HG02884 (cell line): ENCODE results near the gene MAGI2.

ENCODE experiments used
- ATAC-seq: cut with Tn5 transposase; IDR thresholded peaks from one replicate; pipeline ENCODE4 v1.9.1; 2021; ENCODE audit warnings: mild to moderate bottlenecking, moderate library complexity; ENCODE audit not compliant: unreplicated experiment

The MAGI2 gene

DNA sequence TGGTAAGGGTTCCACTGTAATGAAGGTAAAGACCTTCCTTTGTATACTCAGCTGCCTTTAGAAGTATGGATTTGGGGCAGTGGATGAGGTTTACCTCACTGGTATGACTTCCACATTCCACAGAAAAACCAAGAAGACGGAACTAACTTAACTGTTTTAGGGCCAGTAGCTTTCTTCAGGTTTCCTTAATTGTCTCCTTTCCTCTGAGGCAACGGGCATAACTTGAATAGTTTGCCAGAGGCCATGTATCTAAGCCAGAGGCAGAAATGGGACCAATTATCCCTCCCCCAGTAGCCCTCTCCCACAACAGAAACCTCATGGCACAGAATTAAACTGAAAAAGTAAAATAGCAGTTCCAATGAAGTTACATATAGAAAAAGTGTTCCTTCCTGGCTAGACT lies 1373.2 kb downstream of the MAGI2 start:
- no peak for ATAC-seq

DNA sequence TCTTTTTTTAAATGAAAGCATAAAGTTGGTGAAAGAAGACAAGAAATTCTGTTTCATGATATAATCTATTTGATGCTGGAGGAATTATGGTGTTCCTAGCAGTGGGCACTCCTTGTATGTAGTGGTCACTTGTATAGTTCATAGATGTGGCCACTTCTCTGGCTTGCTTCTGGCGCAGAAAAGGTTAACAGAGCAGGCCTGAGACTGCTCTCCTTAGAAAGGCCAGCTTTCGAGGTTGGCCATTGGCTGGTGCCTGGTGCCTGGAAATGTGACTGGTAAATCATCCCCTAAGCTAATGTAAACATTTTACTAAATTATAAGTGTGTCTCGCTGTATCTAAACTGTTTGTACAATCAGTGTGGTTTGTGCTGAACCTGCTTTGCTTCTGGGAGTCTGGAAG lies 1378.8 kb downstream of the MAGI2 start:
- ATAC-seq = no peak

DNA sequence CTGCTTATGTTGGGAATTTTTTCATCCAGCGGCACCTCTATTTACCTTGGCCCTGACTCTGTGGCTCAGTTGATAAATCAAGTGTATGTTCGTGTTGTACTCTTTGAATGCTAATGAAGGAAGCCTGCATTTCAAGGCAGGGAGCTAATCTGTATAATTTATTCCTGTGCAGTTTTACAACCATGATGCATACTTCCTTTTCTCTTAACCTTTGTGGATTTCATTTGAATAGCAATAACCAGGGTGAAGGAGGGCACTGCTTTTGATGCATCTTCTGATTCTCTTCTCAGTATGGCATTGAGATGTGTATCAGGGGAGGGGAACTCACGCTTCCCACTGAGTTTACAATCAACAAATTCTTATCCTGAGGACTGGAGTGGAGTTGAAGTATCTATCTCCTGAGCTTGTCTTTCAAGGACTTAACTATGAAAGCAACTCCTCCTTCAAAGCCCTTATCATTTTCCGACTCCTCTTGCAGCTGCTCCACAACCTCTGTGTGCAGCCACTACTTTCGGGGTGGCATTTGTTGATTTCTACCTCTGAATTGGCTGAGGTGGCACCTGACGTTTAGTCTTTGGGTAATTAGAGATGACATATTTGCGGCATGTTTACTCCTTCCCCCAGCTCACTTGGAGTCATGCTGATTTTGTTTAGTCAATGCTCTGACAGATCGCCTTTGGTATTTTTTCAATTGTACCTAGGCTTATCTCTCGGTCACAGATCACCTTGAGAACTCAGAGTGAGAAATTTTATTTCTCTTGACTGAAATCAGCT lies 1379.7 kb downstream of the MAGI2 start:
- no peak for ATAC-seq

DNA sequence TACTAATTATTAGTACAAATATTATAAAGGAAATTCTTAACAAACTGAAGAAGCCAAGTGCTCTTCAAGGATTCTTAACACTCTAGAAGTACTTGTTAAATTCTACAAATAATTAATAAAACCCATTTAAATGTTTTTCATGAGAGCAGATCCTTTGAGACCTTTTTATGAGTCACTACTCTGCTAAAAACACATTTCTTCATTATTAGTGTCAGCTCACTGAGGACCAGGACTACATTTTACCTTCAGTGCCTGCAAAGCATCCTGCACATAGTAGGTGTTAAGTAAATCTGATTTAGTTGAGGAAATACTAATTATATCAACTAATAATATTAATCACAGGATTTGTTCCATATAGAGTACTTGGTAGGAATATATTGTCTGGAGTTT lies 1381.3 kb downstream of the MAGI2 start:
- ATAC-seq = no peak

DNA sequence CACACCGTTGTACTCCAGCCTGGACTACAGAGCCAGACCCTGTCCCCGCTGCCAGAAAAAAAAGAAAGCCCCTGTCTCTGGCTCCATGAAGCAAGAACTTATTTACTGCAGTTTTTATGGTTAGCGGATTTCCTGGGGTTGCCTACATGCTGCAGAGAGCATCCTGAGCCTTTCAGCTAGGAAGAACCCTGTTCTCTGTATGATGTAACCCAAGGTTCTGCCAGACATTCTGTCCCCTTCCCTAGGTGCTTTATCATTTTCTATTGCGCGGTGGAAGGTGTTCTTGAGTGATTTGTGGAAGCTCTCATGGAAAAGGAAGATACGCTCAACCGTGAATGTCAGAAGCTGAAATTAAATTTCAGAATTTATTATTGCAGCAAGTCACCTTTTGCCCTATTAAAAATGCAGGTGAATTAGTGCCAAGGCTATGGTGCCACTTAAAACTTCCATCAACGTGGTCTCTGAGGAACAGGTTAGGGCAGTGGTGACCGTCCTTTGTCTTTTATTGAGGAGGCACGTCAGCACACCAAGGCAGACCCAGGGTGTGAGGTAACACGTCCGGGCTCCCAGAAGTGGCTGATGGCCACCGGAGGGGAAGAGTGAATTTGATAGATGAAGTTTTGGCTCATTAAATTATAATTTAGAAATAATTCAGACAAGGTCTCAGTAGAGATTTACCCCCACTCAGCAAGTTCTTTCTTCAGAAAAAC lies 1381.8 kb downstream of the MAGI2 start:
- no peak for ATAC-seq

DNA sequence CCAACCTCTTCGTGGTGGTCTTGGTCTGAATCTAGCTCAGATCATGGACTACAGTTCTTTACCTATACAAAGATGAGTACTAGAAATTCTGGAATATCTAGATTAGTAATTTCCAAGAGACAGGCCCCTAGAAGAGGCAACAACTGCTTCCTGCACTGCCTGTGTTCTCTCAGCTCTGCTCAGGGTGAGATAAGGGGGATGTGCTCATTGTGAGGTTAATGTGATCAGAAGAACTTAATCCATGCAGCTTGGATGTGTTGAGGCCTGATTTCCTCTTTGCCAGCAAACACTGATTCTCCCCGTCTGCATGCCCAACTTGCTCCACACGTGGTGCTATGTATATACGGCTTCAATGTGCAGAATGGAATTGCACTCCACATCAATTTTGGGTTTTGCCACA lies 1386.9 kb downstream of the MAGI2 start:
- no peak for ATAC-seq

DNA sequence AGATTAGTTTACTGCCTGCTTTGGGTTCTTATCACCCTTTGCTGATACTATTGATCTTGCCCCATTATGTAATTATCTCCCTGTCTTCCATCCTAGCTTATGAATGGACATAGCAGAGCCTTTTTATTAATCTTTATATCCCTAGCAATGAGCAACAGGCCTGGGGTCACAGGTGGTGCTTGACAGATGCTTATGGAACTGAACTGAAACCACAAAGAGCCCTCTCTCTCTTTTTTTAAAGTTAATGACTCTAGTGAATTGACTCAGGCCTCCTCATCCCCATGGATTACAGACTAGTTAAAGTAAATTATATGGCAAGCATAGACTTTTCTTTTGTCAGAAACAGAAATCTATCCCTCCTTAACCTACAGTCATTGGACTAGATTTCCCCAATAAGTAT lies 1389.7 kb downstream of the MAGI2 start:
- ATAC-seq = no peak

DNA sequence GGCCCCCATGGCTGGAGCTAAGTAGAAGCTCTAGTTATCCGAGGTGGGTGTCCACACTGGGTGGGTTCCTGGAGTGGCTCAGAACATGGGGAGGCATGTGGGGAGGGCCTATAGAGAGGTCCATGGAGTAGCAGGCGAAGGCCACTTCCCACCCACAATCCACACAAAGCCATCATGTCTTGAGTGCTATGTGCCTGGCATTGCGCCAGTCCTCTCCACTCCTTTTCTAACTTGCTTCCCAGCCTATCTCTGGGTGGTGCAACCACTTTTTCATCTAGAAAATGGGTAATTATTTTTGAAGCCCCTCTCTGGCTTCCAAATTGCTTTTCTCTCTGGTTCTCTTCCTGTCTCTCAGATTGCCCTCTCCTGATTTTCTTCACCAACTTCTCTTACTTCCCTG lies 1391.3 kb downstream of the MAGI2 start:
- no peak for ATAC-seq

DNA sequence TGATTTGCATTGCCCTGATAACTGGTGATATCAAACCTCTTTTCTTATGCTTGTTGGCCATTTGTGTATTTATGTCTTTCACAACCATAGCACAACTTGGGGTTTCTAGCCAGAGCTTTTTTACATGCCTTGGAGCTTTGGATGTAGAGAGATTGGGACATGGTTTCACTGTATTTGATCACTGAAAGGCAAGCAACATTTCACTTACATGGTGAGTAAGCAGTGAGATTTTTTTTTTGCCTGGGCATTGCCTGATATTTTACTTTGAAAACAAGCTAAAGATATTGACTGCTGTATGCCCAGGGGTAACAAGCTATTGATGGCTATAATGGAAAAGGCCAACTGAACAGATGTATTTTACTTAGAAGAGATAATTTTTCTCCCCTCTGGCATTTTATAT lies 1395.9 kb downstream of the MAGI2 start:
- ATAC-seq = no peak

DNA sequence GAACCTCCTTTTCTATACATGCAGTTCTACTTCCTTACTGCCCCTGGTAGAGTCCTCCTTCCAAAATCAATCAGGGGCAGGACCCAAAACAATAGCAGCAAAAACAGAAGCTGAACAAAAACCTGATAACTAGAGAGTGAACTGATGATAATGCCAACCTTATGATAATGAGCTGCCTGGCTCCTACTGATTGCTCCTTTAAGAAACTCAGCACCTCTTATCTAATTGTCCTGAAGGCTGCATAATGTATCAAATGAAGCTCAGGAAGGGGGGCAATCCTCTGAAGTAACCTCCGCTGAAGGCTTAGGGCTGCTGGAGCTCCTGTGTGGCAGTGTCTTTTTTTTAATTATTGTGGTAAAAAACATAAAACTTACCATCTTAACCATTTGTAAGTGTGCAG lies 1397.9 kb downstream of the MAGI2 start:
- no peak for ATAC-seq

DNA sequence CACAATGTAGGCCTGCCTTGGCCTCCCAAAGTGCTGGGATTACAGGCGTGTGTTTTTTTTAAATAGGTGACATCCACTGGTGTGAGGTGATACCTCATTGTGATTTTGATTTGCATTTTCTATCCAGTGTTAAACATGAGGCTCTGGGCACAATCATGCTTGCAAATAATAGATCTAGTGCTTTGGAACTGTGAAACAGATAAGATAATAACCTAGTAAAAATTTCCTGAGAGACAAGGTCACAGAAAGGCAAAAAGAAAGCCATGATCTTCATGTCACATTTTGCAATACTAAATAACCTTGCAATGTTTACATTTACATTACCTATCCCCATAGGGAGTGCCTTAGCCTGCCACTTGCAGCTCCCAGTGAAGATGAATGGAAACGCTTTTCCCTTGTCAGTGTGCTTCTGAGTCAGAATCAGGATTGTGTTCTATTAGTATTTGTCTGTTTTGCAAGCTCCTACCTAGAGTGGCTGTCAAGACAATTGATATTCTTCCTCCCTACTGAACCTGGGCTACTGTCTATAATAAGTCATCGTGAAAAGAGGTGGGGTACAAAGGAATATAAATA lies 1398.4 kb downstream of the MAGI2 start:
- ATAC-seq = no peak

DNA sequence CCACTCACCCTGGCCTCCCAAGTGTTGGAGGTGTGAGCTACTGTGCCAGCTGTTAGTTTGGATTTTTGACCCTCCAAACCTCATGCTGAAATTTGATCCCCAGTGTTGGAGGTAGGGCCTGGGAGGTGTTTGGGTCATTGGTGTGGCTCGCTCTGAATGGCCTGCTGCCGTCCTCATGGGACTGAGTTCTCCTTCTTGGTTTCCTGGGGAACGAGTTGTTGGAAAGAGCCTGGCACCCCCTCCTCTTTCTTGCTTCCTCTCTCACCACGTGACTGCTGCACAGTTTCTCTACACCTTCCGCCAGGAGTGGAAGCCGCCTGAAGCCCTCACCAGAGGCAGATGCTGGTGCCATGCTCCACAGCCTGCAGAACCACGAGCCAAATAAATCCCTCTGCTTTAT lies 1401.4 kb downstream of the MAGI2 start:
- no peak for ATAC-seq

DNA sequence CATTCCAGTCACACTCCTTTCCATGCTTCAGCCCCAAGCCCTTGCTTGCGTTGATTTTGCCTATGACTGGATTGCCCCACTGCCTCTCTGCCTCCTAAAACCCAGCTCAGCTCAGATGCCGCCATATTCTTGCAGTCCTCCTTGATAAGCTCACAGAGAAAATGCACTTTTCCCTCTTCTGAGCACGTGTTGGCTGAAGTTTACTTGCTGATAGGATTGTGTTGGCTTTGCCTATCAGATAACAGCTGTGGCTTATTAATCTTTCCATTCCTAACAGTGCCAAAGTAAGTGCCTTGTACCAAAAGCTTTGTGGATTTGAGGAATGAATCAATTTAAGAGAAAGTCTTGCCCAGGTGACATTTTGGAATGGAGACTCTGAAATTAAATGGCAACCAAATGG lies 1405.7 kb downstream of the MAGI2 start:
- ATAC-seq = no peak

DNA sequence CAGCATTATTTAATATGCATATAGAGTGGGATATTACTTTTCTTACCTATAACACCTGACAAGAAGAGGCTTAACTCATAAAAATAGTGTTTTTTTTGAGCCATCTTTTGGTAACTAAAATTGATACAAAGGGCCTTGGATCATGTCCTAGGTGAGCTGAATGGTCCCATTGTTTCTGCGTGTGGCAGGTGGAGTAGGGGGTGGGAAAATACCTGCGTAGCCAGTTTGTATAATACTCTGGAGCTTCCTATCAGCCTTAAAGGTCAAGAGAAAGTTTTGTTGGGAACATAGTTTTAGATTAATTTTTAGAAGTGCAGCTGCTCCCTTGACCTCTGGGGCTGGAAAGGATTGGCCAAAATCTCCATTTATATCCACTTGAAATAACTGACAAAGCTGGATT lies 1410.3 kb downstream of the MAGI2 start:
- ATAC-seq = no peak

DNA sequence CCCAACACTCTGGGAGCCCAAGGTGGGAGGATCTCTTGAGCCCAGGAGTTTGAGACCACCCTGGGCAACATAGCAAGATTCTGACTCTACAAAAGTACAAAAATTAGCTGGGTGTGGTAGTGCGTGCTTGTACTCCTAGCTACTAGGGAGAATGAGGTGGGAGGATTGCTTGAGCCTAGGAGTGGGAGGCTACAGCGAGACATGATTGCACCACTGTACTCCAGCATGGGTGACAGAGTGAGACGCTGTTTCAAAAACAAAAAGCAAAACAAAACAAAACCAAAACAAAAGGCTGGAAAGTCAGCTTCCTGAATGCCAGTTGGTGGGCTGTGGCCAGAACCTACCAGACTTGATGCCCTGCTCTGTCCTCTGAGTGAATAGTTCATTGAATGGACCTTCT lies 1412.0 kb downstream of the MAGI2 start:
- ATAC-seq = no peak

DNA sequence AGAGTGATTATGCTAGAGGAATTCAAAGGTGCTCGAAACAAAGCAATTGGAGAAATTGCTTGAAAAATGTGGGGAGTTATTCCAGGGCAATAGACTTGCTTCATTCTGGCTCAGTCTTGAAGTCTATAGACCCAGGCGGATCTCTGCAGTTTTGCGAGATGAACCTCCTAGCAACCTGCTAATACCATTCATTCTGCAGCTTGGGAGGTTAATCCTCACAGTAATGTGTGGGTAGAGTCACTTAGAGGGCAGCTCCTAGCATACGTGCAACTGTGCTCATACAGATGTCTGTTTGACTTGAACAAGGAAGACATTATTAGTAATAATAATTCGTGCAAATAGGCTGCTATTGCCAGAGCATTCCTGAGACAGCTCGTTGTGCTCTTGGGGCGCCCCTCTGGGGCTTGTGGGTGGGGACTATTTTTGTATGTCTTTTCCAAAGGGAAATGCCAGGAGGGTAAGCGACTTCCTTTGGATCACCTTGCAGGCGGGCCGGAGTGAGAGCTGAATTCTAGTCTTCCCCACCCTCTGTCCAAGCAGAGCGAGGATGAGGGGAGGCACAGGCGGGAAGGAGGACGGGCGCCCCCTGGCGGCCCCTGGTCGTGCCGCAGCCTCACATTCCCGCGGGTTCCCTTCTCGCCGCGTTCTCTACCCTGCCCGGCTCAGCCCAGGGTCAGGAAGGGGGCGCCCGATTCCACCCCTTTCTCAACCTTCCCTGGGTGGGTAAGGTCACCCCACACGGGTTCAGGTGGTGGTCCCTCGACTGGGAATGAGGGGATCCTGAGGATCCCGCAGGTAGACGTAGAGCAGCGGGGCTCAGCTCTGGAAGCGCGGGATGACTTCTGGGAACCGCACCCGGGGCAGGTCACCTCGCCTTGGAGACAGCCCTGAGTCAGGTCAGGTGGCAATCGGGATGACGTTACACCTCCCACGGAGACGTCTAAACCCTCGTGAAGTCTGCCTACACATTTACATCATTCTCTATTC lies 1413.4 kb downstream of the MAGI2 start:
- ATAC-seq = peak; percentile 92

DNA sequence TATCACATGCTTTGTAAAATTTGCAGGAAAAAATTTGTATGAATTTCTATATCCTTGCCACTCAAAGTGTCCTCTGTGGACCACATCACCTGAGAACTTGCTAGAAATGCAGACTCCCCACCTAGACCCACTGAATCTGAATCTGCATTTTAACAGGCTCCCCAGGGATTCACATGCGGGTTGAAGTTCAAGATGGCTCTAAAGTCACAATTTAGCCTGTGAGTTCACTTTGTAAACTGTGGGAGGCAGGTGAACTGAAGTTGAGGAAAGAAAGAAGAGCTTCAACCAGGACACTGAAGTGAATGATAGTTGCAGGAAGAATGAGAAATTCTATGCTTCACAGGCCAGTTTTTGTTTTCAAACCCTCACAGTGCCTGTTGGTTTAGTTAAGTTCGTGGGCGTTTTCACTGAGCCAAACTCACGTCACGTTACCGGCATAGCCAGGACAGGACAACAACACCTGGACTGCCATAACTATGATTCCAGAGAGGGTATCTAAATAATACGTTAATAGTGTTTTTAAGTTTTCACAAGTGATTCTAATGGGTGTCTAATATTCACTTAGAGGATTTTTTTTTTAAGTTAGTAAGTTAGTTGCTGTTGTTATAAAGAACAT lies 1414.9 kb downstream of the MAGI2 start:
- no peak for ATAC-seq

DNA sequence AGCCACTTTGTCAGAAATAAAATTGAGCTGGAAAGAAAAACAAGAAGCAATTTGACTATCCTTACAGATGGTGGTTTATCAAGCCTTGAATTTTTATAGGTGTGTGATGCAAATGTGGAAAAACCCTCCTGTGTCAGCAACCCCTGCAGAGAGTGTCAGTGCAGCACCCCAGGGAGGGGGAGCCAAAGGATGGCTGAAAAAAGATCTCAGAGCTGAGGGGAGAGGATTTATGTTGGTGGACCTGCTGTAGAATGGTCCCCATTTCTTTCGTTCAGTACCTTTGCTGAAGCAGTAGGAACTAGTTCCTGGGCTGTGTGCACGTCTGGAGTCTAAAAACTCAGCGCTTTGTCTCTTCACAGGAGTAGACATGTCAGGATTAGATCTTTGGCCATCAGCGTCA lies 1415.9 kb downstream of the MAGI2 start:
- ATAC-seq = no peak

DNA sequence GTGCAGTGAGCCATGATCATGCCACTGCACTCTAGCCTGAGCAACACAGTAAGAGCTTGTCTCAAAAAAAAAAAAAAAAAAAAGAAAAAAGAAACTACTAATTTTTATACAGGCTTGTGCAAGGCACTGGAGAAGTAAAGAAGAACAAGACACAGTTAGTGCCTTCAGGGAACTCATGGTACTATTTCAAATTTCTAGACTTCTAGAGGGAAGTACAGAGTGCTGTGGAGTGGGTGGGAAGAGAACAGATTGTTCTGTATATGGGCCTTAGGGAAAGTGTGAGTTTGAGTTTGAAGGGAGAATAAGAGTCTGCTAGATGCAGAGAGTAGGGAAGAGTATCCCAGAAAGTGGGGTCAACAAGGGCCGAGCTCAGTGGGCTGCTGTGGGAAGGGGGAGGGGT lies 1420.1 kb downstream of the MAGI2 start:
- no peak for ATAC-seq

DNA sequence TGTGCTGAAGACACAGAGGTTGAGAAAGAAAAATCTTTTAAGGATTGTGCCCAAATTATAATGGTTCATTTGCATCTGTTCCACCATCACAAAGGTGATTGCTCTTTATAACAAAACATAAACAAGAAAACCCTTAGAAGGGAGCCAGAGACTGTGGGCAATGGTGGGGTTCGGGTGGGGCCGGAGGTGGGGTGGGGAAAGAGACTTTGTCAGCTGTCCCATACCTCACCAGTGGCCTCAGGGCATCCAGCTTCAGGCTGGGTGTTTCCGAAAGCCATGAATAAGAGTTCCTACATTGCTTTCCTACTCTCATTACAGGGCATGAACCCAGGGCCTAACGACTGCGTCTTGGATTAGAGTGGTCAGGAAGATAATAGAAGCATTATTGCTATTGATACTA lies 1427.0 kb downstream of the MAGI2 start:
- no peak for ATAC-seq

DNA sequence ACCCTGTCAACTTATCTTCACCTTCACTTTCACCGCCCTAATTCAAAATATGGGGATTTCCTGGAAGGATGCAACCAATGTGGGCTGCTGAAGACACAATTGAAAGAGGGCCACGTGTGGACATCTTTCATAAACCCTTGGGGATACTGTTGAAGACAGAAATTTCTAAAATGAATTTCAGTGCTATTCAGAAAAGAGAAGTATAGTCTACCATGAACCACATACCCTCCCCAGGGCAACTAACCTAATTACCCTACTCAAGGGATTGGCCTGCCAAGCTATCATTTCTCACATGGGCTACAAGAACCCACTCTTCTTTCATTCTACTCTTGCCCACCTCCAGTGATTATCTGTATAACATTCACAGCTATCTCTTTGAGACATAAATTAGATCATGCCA lies 1428.9 kb downstream of the MAGI2 start:
- ATAC-seq = no peak
